Kasumi-1 (cell line): ENCODE results near the gene IDUA.
"Not testable (repeated sequence)": the region's sequence is repeated elsewhere in the genome, so short reads cannot be mapped to it uniquely, and the experiment has no call there.

ENCODE experiments used
- DNase-seq, 2 experiments: peaks; one replicate each; lab custom pipeline; 2025; lab: John Stamatoyannopoulos, UW

The IDUA gene

GRCh38 chr4:986879-987623 lies at the start of gene IDUA:
Gene IDUA (plus strand): TSS chr4:987044. CDS start chr4:987085, 41 bp downstream.
- peak; percentile 75 to 77 for DNase-seq

GRCh38 chr4:939508-939907 lies 47.3 kb upstream of the IDUA start:
- not testable (repeated sequence) for DNase-seq

- DNase-seq, result no peak
Measured at GRCh38 chr4:945274-946102, 41.4 kb upstream of the IDUA start.

GRCh38 chr4:946103-946450 lies 40.8 kb upstream of the IDUA start:
- DNase-seq, result no peak

GRCh38 chr4:946517-947471 lies 40.0 kb upstream of the IDUA start:
- no peak for DNase-seq

- DNase-seq, result no peak
Measured at GRCh38 chr4:947491-947971, 39.3 kb upstream of the IDUA start.

GRCh38 chr4:948101-948935 lies 38.5 kb upstream of the IDUA start:
- no peak for DNase-seq

GRCh38 chr4:948936-949300 lies 37.9 kb upstream of the IDUA start:
- no peak for DNase-seq

GRCh38 chr4:949656-950055 lies 37.2 kb upstream of the IDUA start:
- DNase-seq, result no peak

GRCh38 chr4:950136-951020 lies 36.5 kb upstream of the IDUA start:
- no peak for DNase-seq

GRCh38 chr4:951186-951585 lies 35.7 kb upstream of the IDUA start:
- no peak for DNase-seq

GRCh38 chr4:951594-952468 lies 35.0 kb upstream of the IDUA start:
- no peak for DNase-seq

GRCh38 chr4:952881-953573 lies 33.8 kb upstream of the IDUA start:
- DNase-seq, result no peak

GRCh38 chr4:953574-953915 lies 33.3 kb upstream of the IDUA start:
- no peak for DNase-seq

- no peak for DNase-seq
Measured at GRCh38 chr4:954211-955020, 32.4 kb upstream of the IDUA start.

- DNase-seq, result no peak
Measured at GRCh38 chr4:955161-955921, 31.5 kb upstream of the IDUA start.

GRCh38 chr4:955931-956381 lies 30.9 kb upstream of the IDUA start:
- no peak for DNase-seq
